ENCODE measurements around the gene LRRC9.
"Not testable (repeated sequence)": the region's sequence is repeated elsewhere in the genome, so short reads cannot be mapped to it uniquely, and the experiment has no call there.

The LRRC9 gene

GRCh38 chr14:59919570-59920377, at the start of gene LRRC9:
LRRC9 (plus strand) TSS chr14:59920144.
- peak; percentile 27 to 35 for DNase-seq

GRCh38 chr14:59870277-59871165, 49.4 kb upstream of the LRRC9 start, which contains the start of gene RTN1:
RTN1 (minus strand) TSS chr14:59870776; CDS start chr14:59870630, 146 bp downstream.
- DNase-seq = peak; percentile 77 to 86

- DNase-seq = no peak
Observed at GRCh38 chr14:59871166-59871495, 48.8 kb upstream of the LRRC9 start.

- DNase-seq = no peak
Observed at GRCh38 chr14:59882957-59883356, 37.0 kb upstream of the LRRC9 start.

DNA sequence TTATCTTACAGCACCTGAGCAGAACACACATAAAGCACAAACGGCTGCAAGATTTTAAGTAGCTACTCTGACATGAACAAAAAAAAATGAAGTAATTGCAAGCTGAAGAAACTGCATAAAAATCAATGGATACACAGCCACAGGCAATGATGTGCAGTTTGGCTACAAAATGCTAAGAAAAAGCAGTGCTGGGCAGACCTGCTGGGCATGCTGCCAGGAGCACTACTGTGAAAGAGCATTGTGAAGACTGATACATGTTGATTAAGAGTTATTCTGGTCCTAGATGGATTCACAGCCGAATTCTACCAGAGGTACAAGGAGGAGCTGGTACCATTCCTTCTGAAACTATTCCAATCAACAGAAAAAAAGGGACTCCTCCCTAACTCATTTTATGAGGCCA, 29.3 kb upstream of the LRRC9 start:
- peak in 1 of 2 donors; percentile 0 for DNase-seq

DNA sequence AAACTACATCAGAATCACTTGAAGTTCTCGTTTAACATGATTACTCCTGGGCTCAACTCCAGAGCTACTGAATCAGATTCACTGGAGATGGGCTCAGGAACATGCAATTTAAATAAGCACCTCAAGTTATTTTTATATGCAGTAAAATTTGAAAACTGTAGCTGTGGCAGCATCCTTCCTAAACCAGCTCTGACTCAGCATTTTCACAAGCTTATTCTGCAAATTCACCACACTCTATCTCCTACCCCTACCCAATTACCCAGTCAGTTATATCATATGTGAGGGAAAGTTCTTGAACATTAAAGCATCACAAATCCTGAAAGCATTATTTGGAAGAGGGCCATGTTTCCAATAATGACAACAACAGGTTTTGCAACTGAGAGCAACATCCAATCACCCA, 24.2 kb upstream of the LRRC9 start:
- DNase-seq = no peak

DNA sequence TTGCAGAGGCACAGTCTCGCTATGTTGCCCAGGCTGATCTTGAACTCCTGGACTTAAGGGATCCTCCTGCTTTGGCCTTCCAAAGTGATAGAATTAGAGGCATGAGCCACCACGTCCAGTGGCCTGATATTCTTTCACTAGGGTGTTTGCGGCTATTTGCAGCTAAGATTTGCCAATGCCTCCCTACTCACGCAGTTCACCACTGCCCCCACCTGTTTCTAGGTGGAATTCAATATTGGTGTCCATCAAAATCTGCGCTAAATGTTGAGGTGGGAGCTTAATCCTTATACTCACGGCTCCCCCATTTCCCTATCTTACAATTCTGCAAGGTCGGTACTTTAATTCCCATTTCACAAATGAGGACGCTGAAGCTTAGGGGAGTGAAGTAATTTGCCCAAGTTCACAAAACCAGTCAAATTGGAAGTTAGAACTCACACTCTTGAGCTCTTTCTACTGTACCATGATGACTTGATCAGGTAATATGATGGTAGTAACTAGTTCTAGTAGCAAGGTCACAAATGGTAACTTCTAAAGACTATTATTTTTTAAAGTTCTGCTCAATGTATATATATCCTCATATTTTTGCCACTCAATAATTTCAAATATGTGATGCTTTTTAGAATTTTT, 22.1 kb upstream of the LRRC9 start:
- DNase-seq = peak; percentile 17 to 32

GRCh38 chr14:59900556-59900955, 19.4 kb upstream of the LRRC9 start:
- no peak for DNase-seq

GRCh38 chr14:59904184-59904583, 15.8 kb upstream of the LRRC9 start:
- no peak for DNase-seq

DNA sequence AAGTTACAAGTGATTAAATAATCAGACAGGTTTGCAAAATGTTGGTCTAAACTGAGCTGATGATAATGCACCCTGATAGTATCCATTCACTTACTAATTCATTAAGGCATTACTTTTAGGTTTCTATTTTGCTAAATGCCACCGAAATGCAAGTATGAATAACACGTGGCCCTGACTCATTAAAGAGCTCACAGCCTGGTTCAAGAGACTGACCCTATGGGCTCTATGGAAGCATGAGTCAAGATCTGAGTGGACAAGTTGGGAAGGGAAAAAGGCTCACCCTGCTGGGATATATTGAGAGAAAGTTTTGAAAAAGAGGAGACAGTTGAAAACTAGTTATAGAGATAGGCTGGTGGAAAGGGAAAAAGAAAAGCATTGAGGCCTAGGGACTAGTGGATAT, 14.8 kb upstream of the LRRC9 start:
- no peak for DNase-seq

DNA sequence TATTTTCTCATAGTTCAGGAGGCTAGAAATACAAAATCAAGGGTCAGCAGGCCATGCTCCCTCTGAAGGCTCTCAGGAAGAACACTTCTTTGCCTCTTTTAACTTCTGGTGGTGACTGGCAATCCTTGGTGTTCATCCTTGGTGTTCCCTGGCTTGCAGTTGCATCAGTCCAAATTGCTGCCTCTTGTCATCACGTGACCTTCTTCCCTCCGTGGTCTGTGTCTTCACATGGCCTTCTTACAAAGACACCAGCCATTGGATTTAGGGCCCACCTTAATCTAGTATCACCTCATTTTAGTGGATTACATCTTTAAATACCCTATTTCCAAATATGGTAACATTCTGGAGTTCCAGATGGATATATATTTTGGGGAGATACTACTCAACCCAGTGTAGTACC, 7.5 kb upstream of the LRRC9 start:
- no peak for DNase-seq

DNA sequence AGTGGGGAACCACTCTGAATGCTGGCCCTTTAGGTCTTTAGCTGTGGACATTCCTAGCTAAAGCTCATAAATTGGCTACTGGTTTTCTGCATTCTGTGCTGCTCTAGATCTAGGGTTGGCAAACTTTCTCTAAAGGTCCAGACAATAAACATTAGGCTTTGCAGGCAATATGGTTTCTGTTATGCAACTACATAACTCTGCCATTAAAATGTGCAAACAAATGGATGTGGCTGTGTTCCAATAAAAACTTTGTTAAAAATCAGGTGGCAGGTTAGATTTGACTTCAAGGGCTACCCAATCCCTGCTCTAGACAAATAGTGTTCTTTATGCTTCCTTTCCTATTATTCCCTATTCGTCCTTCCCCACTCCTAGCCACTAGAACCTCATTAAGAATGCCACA, 6.8 kb upstream of the LRRC9 start:
- DNase-seq = no peak

DNA sequence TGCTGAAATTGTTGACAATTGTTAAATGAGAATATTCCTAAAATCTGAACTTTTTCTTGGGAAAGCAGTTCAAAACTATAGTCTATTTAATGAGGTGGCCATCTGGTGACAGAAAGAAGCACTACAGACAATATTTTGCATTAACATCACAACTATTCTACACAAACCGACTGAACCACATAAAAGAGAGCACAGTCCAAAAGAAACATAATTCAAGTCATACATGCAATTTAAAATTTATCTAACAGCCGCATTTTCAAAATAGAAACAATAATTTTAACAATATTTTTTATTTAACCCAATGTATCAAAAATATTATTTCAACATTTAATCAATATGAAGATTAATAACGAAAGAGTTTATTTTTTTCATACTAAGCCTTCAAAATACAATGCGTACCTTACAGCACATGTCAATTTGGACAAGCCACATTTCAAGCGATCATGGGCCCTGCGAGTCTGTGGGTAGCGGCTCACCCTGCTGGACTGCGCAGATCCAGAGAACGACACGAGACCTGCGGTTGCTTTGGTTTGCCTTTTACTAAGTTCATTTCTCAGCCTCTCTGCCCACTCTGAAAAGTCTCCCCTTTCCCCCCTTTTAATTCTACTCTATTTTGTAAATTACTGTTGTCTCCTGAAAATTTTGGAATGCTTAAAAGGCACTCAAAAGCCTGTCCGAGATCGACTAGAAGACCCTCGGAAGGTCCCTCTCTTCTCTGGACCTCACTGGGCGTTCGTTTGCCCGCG, 947 bp upstream of the LRRC9 start:
- DNase-seq = peak in 1 of 2 donors; percentile 58

- no peak for DNase-seq
Observed at GRCh38 chr14:59920378-59920683, 387 bp downstream of the LRRC9 start.

- no peak for DNase-seq
Observed at GRCh38 chr14:59925797-59926196, 5.9 kb downstream of the LRRC9 start.

DNA sequence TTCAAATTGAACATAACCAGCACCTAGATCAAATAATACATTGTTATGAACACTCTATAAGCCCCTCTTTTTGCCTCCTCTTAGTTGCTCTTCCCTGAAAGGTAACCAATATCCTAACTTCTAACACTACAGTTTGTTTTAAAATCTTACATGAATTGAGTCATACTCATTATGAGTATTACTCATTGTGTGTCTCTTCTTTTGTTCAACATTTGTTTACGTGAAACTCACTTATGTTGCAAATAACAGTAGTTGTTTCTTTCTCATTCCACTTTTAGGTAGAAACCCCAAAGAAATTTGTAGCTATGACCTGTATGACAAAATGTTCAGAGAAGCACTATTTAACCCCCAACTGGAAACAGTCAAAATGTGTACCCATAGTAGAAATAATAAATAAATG, 6.6 kb downstream of the LRRC9 start:
- no peak for DNase-seq

GRCh38 chr14:59931237-59931636, 11.3 kb downstream of the LRRC9 start:
- DNase-seq = no peak

DNA sequence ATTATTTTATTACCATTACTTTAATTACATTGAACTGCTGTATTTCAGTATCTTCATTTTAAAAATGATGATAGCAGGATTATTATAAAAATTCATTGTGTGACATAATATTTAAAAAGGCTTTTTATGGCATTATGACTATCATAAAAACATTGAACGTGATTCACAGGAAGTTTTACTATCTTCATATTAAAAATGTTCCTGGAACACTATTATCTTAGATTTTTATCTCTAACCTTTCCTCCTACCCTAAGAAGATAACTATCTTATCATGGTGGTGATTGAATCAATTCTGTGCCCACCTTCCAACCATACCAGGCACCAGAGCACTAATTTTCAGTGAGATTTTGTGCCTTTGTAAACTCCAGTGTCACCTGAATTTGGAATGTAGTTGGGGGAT, 16.2 kb downstream of the LRRC9 start:
- no peak for DNase-seq

DNA sequence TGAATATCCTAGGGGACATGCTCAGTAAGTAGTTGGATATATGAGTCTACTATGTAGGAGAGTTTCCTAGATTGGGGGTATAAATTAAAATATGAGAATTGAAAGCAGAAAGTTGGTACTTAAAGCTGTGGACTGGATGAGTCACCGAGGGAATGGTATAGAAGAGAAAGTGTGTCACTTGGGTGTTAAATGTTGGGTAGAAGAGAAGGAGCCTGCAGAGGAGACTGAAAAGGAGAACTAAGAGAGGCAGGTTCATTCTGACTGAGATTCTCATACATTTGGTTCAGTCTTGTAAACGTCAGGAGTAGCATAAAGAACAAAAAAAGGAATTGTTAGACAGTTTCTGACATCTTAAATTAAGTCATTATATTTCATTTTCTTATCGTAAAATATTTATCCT, 19.9 kb downstream of the LRRC9 start:
- DNase-seq = no peak

DNA sequence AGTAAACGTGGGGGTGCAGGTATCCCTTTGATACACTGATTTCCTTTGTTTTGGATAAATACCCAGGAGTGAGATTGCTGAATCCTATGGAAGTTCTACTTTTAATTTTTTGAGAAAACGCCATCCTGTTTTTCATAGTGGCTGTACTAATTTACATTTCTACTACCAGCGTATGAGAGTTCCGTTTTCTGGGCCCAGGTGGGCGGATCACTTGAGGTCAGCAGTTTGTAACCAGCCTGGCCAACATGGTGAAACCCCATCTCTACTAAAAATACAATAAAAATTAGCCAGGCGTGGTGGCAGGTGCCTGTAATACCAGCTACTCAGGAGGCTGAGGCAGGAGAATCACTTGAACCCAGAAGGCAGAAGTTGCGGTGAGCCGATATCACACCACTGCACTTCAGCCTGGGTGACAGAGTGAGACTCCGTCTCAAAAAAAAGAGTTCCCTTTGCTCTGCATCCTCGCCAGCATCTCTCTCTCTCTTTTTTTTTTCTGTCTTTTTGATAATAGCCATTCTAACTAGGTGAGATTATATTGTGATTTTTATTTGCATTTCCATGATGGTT, 22.4 kb downstream of the LRRC9 start:
- not testable (repeated sequence) for DNase-seq

- DNase-seq = no peak
Observed at GRCh38 chr14:59944909-59945308, 25.0 kb downstream of the LRRC9 start.

DNA sequence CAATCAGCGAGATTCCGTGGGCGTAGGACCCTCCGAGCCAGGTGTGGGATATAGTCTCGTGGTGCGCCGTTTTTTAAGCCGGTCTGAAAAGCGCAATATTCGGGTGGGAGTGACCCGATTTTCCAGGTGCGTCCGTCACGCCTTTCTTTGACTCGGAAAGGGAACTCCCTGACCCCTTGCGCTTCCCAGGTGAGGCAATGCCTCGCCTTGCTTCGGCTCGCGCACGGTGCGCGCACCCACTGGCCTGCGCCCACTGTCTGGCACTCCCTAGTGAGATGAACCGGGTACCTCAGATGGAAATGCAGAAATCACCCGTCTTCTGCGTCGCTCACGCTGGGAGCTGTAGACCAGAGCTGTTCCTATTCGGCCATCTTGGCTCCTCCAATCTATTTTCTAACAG, 32.2 kb downstream of the LRRC9 start:
- not testable (repeated sequence) for DNase-seq

DNA sequence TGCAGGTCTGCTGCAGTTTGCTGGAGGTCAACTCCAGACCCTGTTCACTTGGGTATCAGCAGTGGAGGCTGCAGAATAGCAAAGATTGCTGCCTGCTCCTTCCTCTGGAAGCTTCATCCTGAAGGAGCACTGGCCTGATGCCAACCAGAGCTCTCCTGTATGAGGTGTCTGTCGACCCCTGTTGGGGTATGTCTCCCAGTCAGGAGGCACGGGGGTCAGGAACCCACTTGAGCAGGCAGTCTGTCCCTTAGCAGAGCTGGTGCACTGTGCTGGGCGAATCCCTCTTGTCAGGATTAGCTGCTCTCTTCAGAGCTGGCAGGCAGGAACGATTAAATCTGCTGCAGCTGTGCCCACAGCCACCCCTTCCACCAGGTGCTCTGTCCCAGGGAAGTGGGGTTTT, 37.9 kb downstream of the LRRC9 start:
- DNase-seq = not testable (repeated sequence)
